Aorta (tissue), 5 donors: ENCODE measurements around the gene DCC. TPM values are rescaled to one million over a fixed set of nuclear protein-coding genes. Genes with fewer than 3 reads are reported as not detected.

Experiments
- ATAC-seq: fragments of 200-7000 bp; cut with Tn5 transposase; one replicate; pipeline ENCODE4 v1.9.1; 2022; ENCODE audit warnings: moderate library complexity; ENCODE audit not compliant: low FRiP score
- DNase-seq, 2 donors: peaks; one replicate each; pipeline ENCODE4 v3.0.0-alpha.2; 2020
- H3K27ac ChIP-seq, 2 donors: one replicate each; pipeline ENCODE4 v1.5.1; 2013; ENCODE audit warnings: low read length in 2 of 2, mild to moderate bottlenecking in 2 of 2, moderate library complexity in 2 of 2, control low read depth in 1 of 2, inconsistent platforms in 1 of 2, low read depth in 1 of 2
- H3K27me3 ChIP-seq, 2 donors: one replicate each; pipeline ENCODE4 v1.6.1; 2013; ENCODE audit warnings: control low read depth in 1 of 2, low read length in 1 of 2, mild to moderate bottlenecking in 1 of 2, moderate library complexity in 1 of 2; ENCODE audit not compliant: insufficient read depth in 2 of 2, control insufficient read depth in 1 of 2
- H3K36me3 ChIP-seq, 2 donors: one replicate each; pipeline ENCODE4 v1.6.1; 2013; ENCODE audit warnings: control low read depth in 1 of 2, low read length in 1 of 2, mild to moderate bottlenecking in 1 of 2; ENCODE audit not compliant: insufficient read depth in 2 of 2, control insufficient read depth in 1 of 2
- H3K4me1 ChIP-seq, 2 donors: one replicate each; pipeline ENCODE4 v1.6.1; 2013; ENCODE audit warnings: low read length in 2 of 2, control low read depth in 1 of 2, mild to moderate bottlenecking in 1 of 2, moderate library complexity in 1 of 2; ENCODE audit not compliant: insufficient read depth in 2 of 2, control insufficient read depth in 1 of 2
- H3K4me3 ChIP-seq, 2 donors: one replicate each; pipeline ENCODE4 v1.5.1; 2013; ENCODE audit warnings: low read length in 2 of 2, control low read depth in 1 of 2, mild to moderate bottlenecking in 1 of 2
- H3K9me3 ChIP-seq: one replicate; pipeline ENCODE4 v1.6.1; 2013; ENCODE audit warnings: mild to moderate bottlenecking, low read length; ENCODE audit not compliant: control insufficient read depth
- WGBS, 2 donors: extraction: QIAGEN DNeasy Blood & Tissue Kit; methylation state at CpG; one replicate each; pipeline ENCODE4 v1.1.7; 2013; 5-methylcytosine and 5-hydroxymethylcytosine counted together
- intact Hi-C, 2 donors: fragments of 100-400 bp; cut with DNase I; formaldehyde crosslinking; loops; one replicate each; pipeline versions ENCODE4 v1.14.2 to v1.15.0; 2022
- polyA plus RNA-seq, 2 donors: library from polyadenylated mRNA; stranded (reverse); fragments of 200-250 nt; gene quantifications; one replicate each; pipeline ENCODE4 v1.2.3, GENCODE V29; 2013
- total RNA-seq, 2 donors: library from RNA; stranded (reverse); fragmentation: NEBNext Ultra II Directional; extraction: Animal tissue kit (Norgen Biotek cat#: 25700); gene quantifications; one replicate each; pipeline ENCODE4 v1.2.1, GENCODE V29; 2021
- donor health status: healthy with polysubstance abuse.
- donor health status: Bipolar disorder and iron deficiency.
- donor health status: DM: no; HTN: no; CAD: no.
- donor health status: DM: no; HTN: no; CAD: no.
- donor health status: DM: yes; HTN: yes; CAD: no.

The DCC gene
- total and polyA plus RNA-seq, 4 donors = 0.78 TPM; not detected in 3

DNA sequence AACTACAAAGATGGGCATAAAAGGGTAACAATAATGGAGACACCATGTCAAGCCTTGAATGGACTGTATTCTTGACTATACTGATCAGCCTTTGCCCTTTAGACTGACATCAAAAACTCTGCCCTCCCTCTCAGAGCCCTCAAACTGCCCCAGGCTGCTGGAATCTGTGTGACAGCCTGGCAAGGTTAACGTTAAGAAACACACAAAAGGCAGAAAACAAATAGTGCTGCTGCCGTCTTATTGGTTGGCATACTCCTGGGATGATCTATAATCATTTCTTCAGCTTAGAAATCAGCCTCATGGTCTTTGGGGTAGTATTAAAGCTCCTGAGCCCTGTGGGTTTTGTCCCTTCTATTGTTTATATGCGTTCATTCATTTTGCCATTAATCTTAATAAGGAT is 338.0 kb downstream of the DCC start:
- Histone ChIP-seq H3K9me3 (peaks cover 1% of the 10 kb centered on the region), H3K27ac (no peak overlapping the region), H3K4me1 (no peaks in the 10 kb centered on the region), H3K4me3 (no peak overlapping the region), H3K36me3 (no peaks in the 10 kb centered on the region), H3K27me3 (peaks cover 0 to 1% of the 10 kb centered on the region in 2 donors)
- DNase-seq = no peak
- WGBS, 2 donors = 20 to 33% methylated on average over 3 of the region's 3 CpGs
- no peak for ATAC-seq
- intact Hi-C loops = no loop called here

DNA sequence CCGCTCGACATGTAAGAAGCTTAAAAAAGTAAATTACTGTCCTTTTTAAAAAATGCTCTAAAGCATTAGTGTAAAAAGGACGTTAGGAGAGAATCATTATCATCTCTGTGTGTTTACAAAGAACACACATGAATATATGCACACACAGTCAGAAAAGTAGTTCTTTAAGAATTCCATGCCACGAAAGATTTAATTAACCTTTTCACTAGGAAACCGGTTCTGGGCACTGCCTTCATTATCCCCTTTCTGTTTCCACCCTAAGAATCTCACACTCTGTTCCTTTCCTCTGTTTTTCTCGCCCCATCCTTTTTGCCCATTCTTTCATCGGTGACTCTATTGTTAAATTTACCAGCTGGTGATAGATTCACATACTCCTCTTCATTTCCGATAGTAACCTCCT is 338.6 kb downstream of the DCC start:
- Histone ChIP-seq H3K4me1 (no peaks in the 10 kb centered on the region), H3K27ac (no peak overlapping the region), H3K9me3 (peaks cover 1% of the 10 kb centered on the region), H3K27me3 (peaks cover 0 to 1% of the 10 kb centered on the region in 2 donors), H3K36me3 (no peaks in the 10 kb centered on the region), H3K4me3 (no peak overlapping the region)
- no peak for ATAC-seq
- intact Hi-C loops = no loop called here
- no peak for DNase-seq
- WGBS, 2 donors = 49 to 59% methylated on average over 8 of the region's 8 CpGs

DNA sequence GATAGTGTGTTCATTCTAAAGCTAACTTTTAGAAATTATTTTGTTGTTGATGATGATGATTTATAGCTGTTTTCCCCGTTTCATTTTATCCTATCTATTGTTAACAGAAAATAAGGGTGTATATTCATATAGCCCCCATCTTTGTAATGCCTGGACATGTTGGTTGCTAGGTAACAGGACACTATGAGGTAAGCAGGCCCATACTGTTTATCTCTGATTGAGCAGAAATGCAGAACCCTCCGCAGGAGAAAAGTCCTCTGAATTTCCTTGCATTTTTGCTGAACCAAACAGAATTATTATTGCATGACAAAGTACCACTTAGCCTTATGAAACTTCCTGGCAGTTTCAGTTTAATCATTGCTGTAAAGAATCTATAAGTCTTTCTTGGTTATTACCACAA is 339.4 kb downstream of the DCC start:
- no peak for ATAC-seq
- Histone ChIP-seq H3K36me3 (no peaks in the 10 kb centered on the region), H3K4me3 (no peak overlapping the region), H3K4me1 (no peaks in the 10 kb centered on the region), H3K27ac (no peak overlapping the region), H3K27me3 (peaks cover 0 to 1% of the 10 kb centered on the region in 2 donors), H3K9me3 (peaks cover 1% of the 10 kb centered on the region)
- no peak for DNase-seq
- intact Hi-C loops = no loop called here
- WGBS, 2 donors = 28 to 29% methylated on average over 2 of the region's 2 CpGs

DNA sequence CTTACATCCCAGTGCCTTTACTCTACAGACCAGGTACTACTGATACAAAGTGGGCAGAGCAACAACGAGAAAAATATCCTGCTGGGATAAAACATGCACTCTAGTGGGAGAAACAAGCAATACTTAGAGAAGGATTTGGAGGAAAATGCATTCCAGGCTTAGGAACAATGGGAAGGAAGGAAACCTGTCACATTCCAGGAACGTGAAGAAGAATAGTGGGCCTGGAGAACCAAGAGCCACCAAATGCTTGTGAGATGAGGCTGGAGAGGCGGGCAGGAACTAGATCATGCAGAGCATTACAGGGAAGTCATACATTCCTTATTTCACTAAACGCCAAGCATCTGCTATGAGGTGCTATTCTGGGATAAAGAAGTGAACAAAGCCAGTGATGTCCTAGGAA is 342.3 kb downstream of the DCC start:
- DNase-seq = no peak
- WGBS, 2 donors = 36 to 52% methylated on average over 4 of the region's 4 CpGs
- H3K27ac ChIP-seq = no peak overlapping the region
- peaks cover 0 to 1% of the 10 kb centered on the region in 2 donors for H3K27me3 ChIP-seq
- no peaks in the 10 kb centered on the region for H3K4me1 ChIP-seq
- H3K9me3 ChIP-seq = no peaks in the 10 kb centered on the region
- H3K4me3 ChIP-seq = no peak overlapping the region
- ATAC-seq = no peak
- intact Hi-C loops = no loop called here
- H3K36me3 ChIP-seq = no peaks in the 10 kb centered on the region

DNA sequence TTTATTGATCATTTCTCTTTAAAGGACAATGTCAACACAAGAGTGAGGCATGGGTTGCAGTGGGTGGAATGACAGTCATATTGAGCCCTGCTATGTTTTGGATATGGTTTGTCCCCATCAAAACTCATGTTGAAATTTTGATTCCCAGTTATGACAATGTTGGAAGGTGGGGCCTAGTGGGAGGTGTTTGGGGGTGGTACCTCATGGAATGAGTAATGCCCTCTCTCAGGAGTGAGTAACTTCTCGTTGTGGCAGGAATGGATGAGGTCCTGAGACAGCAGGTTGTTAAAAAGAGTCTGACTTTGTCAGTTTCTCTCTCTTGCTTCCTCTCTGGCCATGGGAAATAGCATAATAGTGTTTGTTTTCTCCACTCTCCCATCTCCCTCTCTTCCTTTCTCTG is 345.3 kb downstream of the DCC start:
- WGBS, 2 donors = 62 to 63% methylated on average over 1 of the region's 1 CpG
- Histone ChIP-seq H3K27me3 (peaks cover 0 to 1% of the 10 kb centered on the region in 2 donors), H3K36me3 (no peaks in the 10 kb centered on the region), H3K4me1 (no peaks in the 10 kb centered on the region), H3K4me3 (no peak overlapping the region), H3K27ac (no peak overlapping the region), H3K9me3 (no peaks in the 10 kb centered on the region)
- intact Hi-C loops = no loop called here
- no peak for ATAC-seq
- DNase-seq = no peak

DNA sequence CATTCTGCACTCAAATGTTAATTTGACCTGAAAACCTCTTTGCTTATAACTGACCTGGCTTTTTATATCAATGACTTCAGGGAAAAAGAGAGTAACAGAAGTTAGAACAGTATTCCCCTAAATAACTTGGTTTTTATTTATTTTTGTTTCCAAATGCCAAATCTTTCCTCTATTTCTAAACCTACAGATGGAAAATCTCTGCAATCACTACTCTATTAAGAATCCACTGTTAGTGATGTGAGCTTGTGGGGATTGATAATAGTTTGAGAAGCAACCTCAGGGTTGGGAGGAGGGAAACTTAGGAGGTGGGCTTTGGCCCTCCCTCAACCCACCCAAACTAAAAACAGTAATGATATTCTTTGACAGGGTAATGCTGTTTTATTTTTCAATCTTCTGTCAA is 351.8 kb downstream of the DCC start:
- H3K27ac ChIP-seq = no peak overlapping the region
- no peaks in the 10 kb centered on the region for H3K36me3 ChIP-seq
- DNase-seq = no peak
- H3K4me3 ChIP-seq = no peak overlapping the region
- intact Hi-C loops = no loop called here
- H3K4me1 ChIP-seq = no peaks in the 10 kb centered on the region
- no peaks in the 10 kb centered on the region for H3K27me3 ChIP-seq
- H3K9me3 ChIP-seq = no peaks in the 10 kb centered on the region
- ATAC-seq = no peak

DNA sequence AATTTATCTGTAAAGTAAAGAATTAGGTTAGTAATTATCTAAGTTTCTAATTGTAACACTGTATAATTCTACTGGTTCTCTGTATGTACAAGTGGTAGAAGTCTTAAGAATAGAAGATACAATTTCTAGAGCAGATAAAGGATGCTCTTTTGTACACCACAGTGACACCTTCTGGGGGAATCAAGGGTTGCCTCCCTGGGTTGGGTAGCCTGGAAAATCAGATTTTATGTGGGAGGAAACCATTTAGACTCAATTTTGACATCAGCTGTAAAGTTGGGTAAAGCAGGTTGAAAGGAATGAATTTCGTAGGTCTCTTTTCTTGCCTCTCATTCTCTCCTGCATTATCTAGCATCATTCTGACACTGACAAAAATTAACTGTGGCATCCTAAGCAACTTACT is 354.8 kb downstream of the DCC start:
- DNase-seq = no peak
- ATAC-seq = no peak
- 68 to 78% methylated on average over 1 of the region's 1 CpG for WGBS, 2 donors

DNA sequence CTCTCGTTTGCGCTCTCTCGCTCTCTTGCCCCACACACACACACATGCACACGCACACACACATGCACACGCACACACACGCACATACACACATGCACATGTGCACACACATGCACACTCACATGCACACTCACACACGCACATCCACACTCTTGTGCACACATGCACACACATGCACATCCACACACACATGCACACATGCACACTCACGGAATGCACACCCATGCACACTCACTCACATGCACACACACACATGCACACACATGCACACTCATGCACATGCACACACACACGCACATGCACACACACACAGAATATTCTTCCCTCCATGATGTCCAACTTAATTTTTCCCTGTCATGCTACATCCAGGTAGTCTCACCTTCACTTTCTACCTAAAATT is 360.1 kb downstream of the DCC start:
- Histone ChIP-seq H3K4me3 (no peak overlapping the region), H3K27ac (no peak overlapping the region), H3K9me3 (peaks cover 3% of the 10 kb centered on the region), H3K4me1 (no peaks in the 10 kb centered on the region), H3K36me3 (no peaks in the 10 kb centered on the region), H3K27me3 (no peaks in the 10 kb centered on the region)
- ATAC-seq (no peak), DNase-seq (no peak)
- WGBS, 2 donors = 82 to 93% methylated on average over 9 of the region's 9 CpGs
- intact Hi-C loops = no loop called here

More for the DNA sequence above, 354.8 kb downstream of the DCC start:
- intact Hi-C loops = no loop called here
- Histone ChIP-seq H3K4me3 (no peak overlapping the region), H3K27ac (no peak overlapping the region), H3K36me3 (no peaks in the 10 kb centered on the region), H3K9me3 (no peaks in the 10 kb centered on the region), H3K27me3 (no peaks in the 10 kb centered on the region), H3K4me1 (no peaks in the 10 kb centered on the region)

DNA sequence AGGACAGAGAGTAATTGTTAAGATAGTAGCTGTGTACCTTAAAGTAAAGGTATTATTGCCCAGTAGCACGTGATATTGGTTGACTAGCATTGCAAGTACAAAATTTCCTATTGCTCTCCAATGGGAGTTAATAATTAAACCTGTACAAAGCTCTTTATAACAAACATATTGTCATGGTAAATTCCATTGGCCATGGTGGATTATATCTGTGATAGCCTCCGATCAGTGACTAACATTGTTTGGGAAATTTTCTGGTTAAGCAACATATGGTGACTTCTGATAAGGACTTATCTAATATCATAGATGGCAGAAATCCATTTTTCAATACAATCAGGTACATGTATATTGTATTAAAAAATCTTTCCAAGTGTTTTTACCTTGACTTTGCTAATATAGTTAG is 360.8 kb downstream of the DCC start:
- peaks cover 3% of the 10 kb centered on the region for H3K9me3 ChIP-seq
- 68 to 88% methylated on average over 2 of the region's 2 CpGs for WGBS, 2 donors
- H3K4me3 ChIP-seq = no peak overlapping the region
- DNase-seq = no peak
- no peak overlapping the region for H3K27ac ChIP-seq
- no peaks in the 10 kb centered on the region for H3K4me1 ChIP-seq
- no peaks in the 10 kb centered on the region for H3K36me3 ChIP-seq
- intact Hi-C loops = no loop called here
- no peak for ATAC-seq
- no peaks in the 10 kb centered on the region for H3K27me3 ChIP-seq
